ENCODE data around the gene ARHGAP22. TPM values are rescaled to one million over a fixed set of nuclear protein-coding genes. Genes with fewer than 3 reads are reported as not detected.

Gene ARHGAP22
- total RNA-seq, 1 donor, result 22.9 TPM

GRCh38 chr10:48500771-48501170, 104.1 kb downstream of the ARHGAP22 start:
- no peak for TF ChIP-seq CTCF (IDR thresholded peaks at IDR 0.05; ENCODE audit: insufficient read depth, low read depth, low read length)
- DNase-seq (ENCODE audit: low read depth), result no peak
- no peak overlapping the region for H3K4me3 ChIP-seq (ENCODE audit: low read depth, low read length)

GRCh38 chr10:48498940-48499510, 105.8 kb downstream of the ARHGAP22 start:
- DNase-seq (ENCODE audit: low read depth), result no peak
- no peak for TF ChIP-seq CTCF (IDR thresholded peaks at IDR 0.05; ENCODE audit: insufficient read depth, low read depth, low read length)
- no peak overlapping the region for H3K4me3 ChIP-seq (ENCODE audit: low read depth, low read length)

- no peak for TF ChIP-seq CTCF (IDR thresholded peaks at IDR 0.05; ENCODE audit: insufficient read depth, low read depth, low read length)
- no peak overlapping the region for H3K4me3 ChIP-seq (ENCODE audit: low read depth, low read length)
- no peak for DNase-seq (ENCODE audit: low read depth)
Observed at GRCh38 chr10:48497780-48498770, 106.8 kb downstream of the ARHGAP22 start.

GRCh38 chr10:48496831-48497779, 107.8 kb downstream of the ARHGAP22 start:
- H3K4me3 ChIP-seq (ENCODE audit: low read depth, low read length), result no peak overlapping the region
- DNase-seq (ENCODE audit: low read depth), result peak; percentile 77
- no peak for TF ChIP-seq CTCF (IDR thresholded peaks at IDR 0.05; ENCODE audit: insufficient read depth, low read depth, low read length)

- no peak for TF ChIP-seq CTCF (IDR thresholded peaks at IDR 0.05; ENCODE audit: insufficient read depth, low read depth, low read length)
- H3K4me3 ChIP-seq (ENCODE audit: low read depth, low read length), result no peak overlapping the region
- DNase-seq (ENCODE audit: low read depth), result no peak
Observed at GRCh38 chr10:48496105-48496830, 108.6 kb downstream of the ARHGAP22 start.
